NCI-H128 (cell line): ENCODE measurements around the gene CAPN10.

ENCODE experiments used
- DNase-seq: peaks from one replicate; lab custom pipeline; 2025; ENCODE audit not compliant: unreplicated experiment; lab: John Stamatoyannopoulos, UW

CAPN10 gene

GRCh38 chr2:240588006-240588655 lies 1.6 kb downstream of the CAPN10 start:
- no peak for DNase-seq

DNA sequence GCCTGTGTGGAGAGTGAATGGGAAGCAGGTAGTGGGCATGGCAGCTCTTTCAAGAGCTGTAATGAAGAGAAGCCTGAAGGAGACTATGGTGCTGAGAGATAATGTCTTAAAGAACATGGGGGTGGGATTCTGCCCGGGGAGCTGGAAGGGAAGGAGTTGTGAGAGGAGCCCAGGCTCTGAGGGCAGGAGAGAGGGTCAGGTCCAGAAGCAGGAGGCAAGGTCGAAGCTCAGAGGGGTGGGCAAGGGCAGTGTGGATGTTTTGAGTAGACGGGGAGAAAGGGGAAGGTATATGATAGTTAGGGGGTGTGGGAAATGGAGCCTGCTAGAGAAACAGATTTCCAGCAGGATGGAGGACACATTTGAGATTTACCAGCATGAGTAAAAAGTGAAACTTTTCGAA lies 2.1 kb downstream of the CAPN10 start:
- DNase-seq: no peak

DNA sequence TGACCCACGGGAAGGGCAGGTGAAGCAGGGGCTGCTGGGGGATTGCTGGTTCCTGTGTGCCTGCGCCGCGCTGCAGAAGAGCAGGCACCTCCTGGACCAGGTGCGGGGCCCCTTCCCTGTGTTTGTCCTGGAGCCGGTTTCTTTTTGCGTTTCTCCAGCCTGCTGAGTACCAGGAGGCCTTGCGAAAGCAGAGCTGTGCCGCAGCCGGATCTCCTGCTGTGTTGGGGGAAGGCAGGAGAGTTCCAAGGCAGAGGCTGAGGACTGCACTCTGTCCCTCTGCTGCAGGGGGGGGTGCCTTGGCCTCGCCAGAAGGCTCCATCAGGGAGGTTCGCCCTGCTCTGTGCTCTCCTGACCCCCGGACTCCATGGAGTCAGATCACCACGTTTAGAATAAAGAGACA lies 2.8 kb downstream of the CAPN10 start:
- DNase-seq: no peak

DNA sequence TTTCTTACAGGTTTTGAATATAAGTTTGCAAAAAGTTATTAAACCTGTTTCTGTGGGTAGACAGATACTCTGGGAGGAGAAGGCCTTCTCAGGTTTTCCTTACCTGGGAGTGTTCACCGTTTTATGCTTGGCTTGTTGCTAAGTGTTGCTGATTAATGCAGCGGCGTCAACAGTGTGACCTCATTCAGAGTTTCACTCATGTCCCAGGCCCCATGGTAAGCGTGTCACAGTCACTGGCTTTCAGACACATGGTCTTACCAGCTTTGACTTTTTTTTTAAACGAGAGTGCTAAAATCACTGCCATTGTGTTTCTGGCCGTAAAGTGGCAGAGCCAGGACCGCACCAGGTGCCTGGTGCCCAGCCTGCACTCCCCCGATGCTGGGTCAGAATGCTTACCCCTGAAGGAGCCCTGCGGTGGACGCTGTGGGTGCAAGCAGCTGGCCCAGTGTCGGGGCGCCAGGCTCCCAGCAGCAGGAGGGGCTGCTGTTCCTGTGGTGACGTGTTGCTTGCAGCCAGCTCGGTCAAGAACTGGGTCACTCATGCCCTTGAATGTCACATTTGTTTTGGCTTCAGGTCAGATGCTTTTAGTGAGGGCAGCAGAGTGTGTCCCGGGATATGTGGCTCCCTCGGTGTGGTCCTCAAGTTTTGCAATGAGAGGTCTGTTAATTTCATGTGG lies 3.5 kb downstream of the CAPN10 start:
- DNase-seq: no peak

- no peak for DNase-seq
Observed at GRCh38 chr2:240590681-240591111, 4.2 kb downstream of the CAPN10 start.

DNA sequence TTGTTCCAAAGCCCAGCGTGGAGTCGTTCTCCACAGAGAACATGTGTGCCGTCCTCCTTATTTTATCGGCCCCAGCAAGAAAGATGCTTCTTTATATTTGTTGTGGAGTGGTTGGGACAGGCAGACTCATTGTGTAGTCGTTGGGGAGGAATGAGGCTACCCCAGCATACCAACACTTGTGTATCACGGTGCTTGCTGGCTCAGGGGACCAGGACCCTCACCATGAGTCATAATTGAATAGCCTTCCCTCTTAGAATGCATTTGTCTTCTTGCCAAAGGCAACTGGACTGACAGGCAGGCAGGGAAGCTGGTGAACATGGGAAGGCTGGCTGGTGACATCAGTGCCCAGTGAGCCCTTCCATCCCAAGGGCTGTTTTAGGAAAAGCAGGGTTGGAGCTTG lies 4.7 kb downstream of the CAPN10 start:
- no peak for DNase-seq

DNA sequence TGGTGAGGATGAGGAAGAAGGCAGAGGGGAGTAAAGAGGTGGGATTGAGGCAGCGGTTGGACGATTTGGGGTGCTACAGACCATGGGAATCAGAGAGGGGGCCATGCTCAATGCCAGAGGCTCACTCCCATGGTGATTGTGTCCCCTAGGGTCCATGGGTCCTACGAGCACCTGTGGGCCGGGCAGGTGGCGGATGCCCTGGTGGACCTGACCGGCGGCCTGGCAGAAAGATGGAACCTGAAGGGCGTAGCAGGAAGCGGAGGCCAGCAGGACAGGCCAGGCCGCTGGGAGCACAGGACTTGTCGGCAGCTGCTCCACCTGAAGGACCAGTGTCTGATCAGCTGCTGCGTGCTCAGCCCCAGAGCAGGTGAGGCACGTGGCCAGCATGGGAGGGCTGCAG lies 5.2 kb downstream of the CAPN10 start:
- DNase-seq: no peak

GRCh38 chr2:240593026-240593702 lies 6.6 kb downstream of the CAPN10 start:
- no peak for DNase-seq

GRCh38 chr2:240593703-240594451 lies 7.3 kb downstream of the CAPN10 start:
- DNase-seq: no peak

DNA sequence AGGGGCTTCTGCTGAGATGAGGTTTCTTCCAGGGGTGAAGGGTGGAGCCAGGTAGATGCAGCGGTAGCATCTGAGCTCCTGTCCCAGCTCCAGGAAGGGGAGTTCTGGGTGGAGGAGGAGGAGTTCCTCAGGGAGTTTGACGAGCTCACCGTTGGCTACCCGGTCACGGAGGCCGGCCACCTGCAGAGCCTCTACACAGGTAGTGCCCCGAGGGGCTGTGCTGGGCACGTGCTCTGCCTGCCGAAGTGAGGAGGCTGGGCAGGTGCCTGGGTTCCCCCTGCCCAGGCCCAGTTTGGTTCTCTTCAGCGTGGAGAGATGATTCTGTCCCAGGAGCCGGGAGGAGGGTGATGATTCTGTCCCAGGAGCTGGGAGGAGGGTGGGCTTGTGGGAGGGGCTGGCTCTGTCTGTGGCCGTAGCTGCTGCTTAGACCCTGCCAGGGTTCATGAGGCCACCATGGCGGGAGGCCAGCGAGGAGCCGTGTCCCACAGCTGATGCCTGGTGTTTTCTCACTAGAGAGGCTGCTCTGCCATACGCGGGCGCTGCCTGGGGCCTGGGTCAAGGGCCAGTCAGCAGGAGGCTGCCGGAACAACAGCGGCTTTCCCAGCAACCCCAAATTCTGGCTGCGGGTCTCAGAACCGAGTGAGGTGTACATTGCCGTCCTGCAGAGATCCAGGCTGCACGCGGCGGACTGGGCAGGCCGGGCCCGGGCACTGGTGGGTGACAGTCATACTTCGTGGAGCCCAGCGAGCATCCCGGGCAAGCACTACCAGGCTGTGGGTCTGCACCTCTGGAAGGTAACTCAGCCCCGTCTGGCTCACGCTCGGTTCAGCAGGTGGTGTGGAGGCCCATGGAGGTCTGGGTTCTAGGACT lies 8.2 kb downstream of the CAPN10 start:
- DNase-seq: no peak

DNA sequence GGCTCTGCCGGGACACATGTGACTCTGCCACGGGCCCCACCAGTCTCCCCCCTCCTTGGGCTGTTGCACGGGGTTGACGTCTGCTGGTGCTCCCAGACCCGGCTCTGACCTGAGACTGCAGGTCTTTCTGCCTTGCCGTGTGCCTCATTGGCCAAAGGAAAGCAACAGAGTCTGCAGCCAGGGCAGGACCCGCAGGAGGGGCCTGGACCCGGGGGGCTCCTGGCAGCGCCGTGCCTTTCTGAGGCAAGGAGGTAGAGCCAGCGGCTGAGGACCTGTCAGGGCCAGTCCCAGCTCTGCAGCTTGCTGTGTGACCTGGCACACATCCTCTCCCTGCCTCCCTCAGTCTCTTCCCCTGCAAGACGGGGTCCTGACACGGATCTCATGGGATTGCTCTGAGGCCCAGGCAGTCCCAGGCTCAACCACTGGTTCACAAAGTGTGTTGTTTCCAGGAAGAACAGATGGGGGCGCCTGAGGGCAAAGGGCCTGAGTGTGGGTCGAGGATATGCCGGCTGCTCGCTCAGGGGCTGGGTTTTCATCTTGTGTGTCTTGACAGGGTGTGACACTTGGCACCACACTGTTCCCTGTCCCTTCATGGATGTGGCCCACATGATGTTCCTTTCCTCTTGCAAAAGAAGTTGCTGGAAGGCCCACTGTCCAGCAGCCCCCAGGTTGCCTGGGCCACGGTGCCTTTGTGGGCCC lies 9.0 kb downstream of the CAPN10 start:
- no peak for DNase-seq

- DNase-seq: no peak
Observed at GRCh38 chr2:240596080-240596460, 9.5 kb downstream of the CAPN10 start.

- no peak for DNase-seq
Observed at GRCh38 chr2:240596491-240596931, 10.0 kb downstream of the CAPN10 start.

DNA sequence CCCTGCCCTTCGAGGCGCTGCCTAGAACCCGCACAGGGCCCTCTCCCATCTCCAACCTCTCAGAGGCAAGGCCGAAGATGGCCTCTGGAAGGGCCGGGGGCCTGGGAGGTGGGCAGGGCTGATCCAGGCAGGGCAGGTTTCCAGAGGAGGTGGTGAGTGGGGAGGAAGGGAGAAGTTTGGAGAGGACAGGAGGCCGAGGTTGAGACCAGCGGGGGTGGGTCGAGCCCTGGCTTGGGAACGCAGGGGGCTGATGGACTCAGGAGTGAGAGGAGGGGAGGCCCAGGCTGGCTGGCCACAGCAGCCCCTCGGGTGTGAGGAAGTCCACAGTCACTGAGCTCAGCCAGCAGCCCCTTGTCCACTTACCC lies 10.5 kb downstream of the CAPN10 start:
- no peak for DNase-seq

GRCh38 chr2:240597419-240598181 lies 11.1 kb downstream of the CAPN10 start:
- no peak for DNase-seq

DNA sequence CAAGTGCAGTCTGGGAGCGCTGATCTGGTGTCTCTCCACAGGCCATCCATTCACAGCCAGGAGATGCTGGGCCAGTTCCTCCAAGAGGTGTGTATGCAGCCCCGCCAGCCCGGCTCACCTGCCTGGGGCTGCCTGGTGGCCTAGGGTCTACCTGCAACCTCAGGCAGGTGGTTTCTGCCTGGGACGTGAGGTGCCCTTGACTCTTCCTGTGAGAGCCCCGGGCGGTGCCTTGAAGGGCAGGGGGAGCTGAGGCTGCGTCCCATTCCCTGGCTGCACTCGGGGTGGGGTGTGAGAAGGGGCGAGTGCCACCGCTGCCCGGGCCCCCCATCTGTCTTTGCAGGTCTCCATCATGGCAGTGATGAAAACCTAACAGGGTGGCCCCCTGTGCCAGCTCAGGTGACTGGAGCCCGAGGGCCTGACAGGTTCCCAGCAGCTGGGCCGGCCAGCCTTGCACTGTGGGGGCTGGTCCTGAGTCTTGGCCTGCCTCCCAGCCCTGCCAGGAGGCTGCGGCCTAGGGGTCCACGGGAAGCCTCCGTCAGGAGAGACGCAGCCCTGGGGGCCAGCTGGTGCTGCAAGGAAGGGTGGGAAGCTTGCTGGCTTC lies 11.9 kb downstream of the CAPN10 start:
- no peak for DNase-seq

GRCh38 chr2:240599141-240599583 lies 12.6 kb downstream of the CAPN10 start:
- no peak for DNase-seq

DNA sequence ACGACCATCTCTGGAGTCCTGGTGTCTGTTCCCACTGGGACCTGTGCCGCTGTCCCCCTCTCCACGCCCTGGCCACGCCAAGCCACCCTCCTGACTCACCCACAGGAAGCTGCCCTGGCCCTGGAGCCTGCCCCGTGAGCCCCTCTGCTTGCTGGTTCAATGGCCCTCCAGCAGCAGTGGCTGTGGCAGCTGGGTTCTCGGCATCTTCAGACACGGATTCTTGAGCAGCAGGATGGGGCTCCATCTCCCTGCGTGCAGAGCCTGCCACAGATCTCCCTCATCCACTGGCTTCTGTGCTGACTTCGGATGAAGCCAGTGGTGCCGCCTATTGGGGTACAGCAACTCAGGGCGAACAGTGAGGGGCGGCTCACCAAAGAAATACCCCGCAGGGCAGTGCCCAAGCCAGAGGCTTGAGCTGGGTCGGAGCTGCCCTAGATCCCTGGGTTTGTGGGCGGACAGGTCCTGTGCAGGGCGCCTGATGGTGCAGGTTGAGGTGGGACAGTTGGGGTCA lies 14.0 kb downstream of the CAPN10 start:
- DNase-seq: no peak
